ENCODE data around the gene SLC13A3.

- TF ChIP-seq CTCF (IDR thresholded peaks at IDR 0.05; ENCODE audit: low read length) (no peak), EZH2 (IDR thresholded peaks at IDR 0.05; ENCODE audit: borderline replicate concordance, low read length) (no peak)
Measured at GRCh38 chr20:46638898-46639274, 12.4 kb downstream of the SLC13A3 start.

Measured in OCI-LY1 (cell line).